Measurements from ENCODE around the gene GPSM1.

The GPSM1 gene

GRCh38 chr9:136362450-136362784, 35.1 kb downstream of the GPSM1 start:
- no peak for DNase-seq

- peak; percentile 85 to 93 (median 90) for DNase-seq
These were observed 36.0 kb downstream of the GPSM1 start, which contains the start of gene DNLZ for GRCh38 chr9:136363106-136363948. Gene DNLZ (minus strand): TSS chr9:136363744. CDS start chr9:136363714, 30 bp downstream.

- DNase-seq = peak in 1 of 5 donors; percentile 8
These were observed 36.8 kb downstream of the GPSM1 start for GRCh38 chr9:136363949-136364748.

GRCh38 chr9:136364942-136365774, 37.8 kb downstream of the GPSM1 start:
- DNase-seq = no peak

GRCh38 chr9:136365775-136366222, 38.5 kb downstream of the GPSM1 start:
- no peak for DNase-seq

GRCh38 chr9:136366826-136367225, 39.5 kb downstream of the GPSM1 start:
- no peak for DNase-seq

GRCh38 chr9:136367296-136368145, 40.2 kb downstream of the GPSM1 start:
- no peak for DNase-seq

- DNase-seq = no peak
These were observed 40.9 kb downstream of the GPSM1 start for GRCh38 chr9:136368190-136368589.

- no peak for DNase-seq
These were observed 42.7 kb downstream of the GPSM1 start for GRCh38 chr9:136370037-136370436.

- no peak for DNase-seq
These were observed 43.6 kb downstream of the GPSM1 start for GRCh38 chr9:136370687-136371532.

GRCh38 chr9:136371533-136371880, 44.2 kb downstream of the GPSM1 start:
- DNase-seq = no peak

- DNase-seq = no peak
These were observed 44.7 kb downstream of the GPSM1 start for GRCh38 chr9:136372006-136372405.

GRCh38 chr9:136372561-136373299, 45.4 kb downstream of the GPSM1 start:
- DNase-seq = no peak

GRCh38 chr9:136373300-136374182, 46.2 kb downstream of the GPSM1 start, which contains the start of gene CARD9:
Gene CARD9 (minus strand): TSS chr9:136373669. CDS start chr9:136372078, 1,591 bp downstream.
- no peak for DNase-seq

GRCh38 chr9:136374183-136374575, 46.8 kb downstream of the GPSM1 start:
- DNase-seq = no peak

GRCh38 chr9:136375096-136375495, 47.8 kb downstream of the GPSM1 start:
- no peak for DNase-seq

GRCh38 chr9:136376457-136376856, 49.1 kb downstream of the GPSM1 start:
- DNase-seq = no peak

- no peak for DNase-seq
These were observed 50.2 kb downstream of the GPSM1 start for GRCh38 chr9:136377341-136378169.
